Endothelial cell of umbilical vein (primary cell): ENCODE results near the gene ITGA11. TPM values are rescaled to one million over a fixed set of nuclear protein-coding genes. Genes with fewer than 3 reads are reported as not detected.

Experiments used
- BruUV-seq: library from RNA; stranded (reverse); fragments of 400-500 nt; replicated peaks from 2 replicates; lab custom pipeline; 2021; lab: Mats Ljungman, UMichigan
- CTCF ChIA-PET: fragments of 300-600, 350-600 bp; sonication (Branson Sonifier 250); formaldehyde crosslinking; loops from one replicate; lab custom pipeline; 2021; ENCODE audit warnings: antibody characterized with exemption, inconsistent platforms; lab: Charles Lee
- POLR2A ChIA-PET: fragments of 300-600, 350-600 bp; sonication (Branson Sonifier 250); formaldehyde crosslinking; loops from one replicate; lab custom pipeline; 2021; ENCODE audit warnings: antibody characterized with exemption, inconsistent platforms; lab: Charles Lee
- DNase-seq: peaks from one replicate; pipeline ENCODE4 v3.0.0-alpha.2; 2011; ENCODE audit warnings: low read depth, low spot score
- FAIRE-seq: peaks from 2 replicates; lab custom pipeline; 2011; peaks lifted over from hg19 to GRCh38; lab: Jason Lieb, UNC
- H2AFZ ChIP-seq: 2 replicates; pipeline ENCODE4 v1.6.0; 2012; ENCODE audit warnings: low read depth, low read length, control low read depth, inconsistent platforms
- H3K27ac ChIP-seq: 2 replicates; pipeline ENCODE4 v1.5.1; 2011; ENCODE audit warnings: low read depth, mild to moderate bottlenecking, control low read depth, low read length, moderate library complexity; ENCODE audit not compliant: insufficient read depth
- H3K27me3 ChIP-seq, 2 experiments: 2 replicates each; pipeline versions ENCODE4 v1.6.0 to v1.6.1; 2011; ENCODE audit warnings: low read length in 2 of 2, mixed read lengths in 1 of 2; ENCODE audit not compliant: control insufficient read depth in 2 of 2, insufficient read depth in 2 of 2
- H3K36me3 ChIP-seq, 2 experiments: 2 replicates in 1 of 2; 3 replicates in 1 of 2; pipeline ENCODE4 v1.5.1; 2011; ENCODE audit warnings: low read length in 2 of 2, mild to moderate bottlenecking in 1 of 2, moderate library complexity in 1 of 2; ENCODE audit not compliant: control insufficient read depth in 2 of 2, insufficient read depth in 2 of 2; ENCODE audit errors: extremely low read depth in 1 of 2
- H3K4me1 ChIP-seq: 3 replicates; pipeline ENCODE4 v1.5.1; 2011; ENCODE audit warnings: mild to moderate bottlenecking, low read length; ENCODE audit not compliant: control insufficient read depth, insufficient read depth; ENCODE audit errors: extremely low read depth
- H3K4me2 ChIP-seq: 2 replicates; pipeline ENCODE4 v1.6.1; 2011; ENCODE audit warnings: low read length, control low read depth, mixed read lengths; ENCODE audit not compliant: insufficient read depth
- H3K4me3 ChIP-seq, 3 experiments: fragments of 200-600 bp in 1 of 3; sonication (generic), shearing (Covaris generic) in 1 of 3; replicated peaks in 1 of 3; 2 replicates each; pipeline ENCODE4 v1.5.1; 2011 to 2016; ENCODE audit warnings: control low read depth in 3 of 3, low read length in 3 of 3, mild to moderate bottlenecking in 2 of 3, inconsistent platforms in 1 of 3, low read depth in 1 of 3, moderate library complexity in 1 of 3; ENCODE audit not compliant: insufficient read depth in 1 of 3
- H3K79me2 ChIP-seq: 2 replicates; pipeline ENCODE4 v1.6.0; 2012; ENCODE audit warnings: low read length, inconsistent platforms; ENCODE audit not compliant: control insufficient read depth, insufficient read depth
- H3K9ac ChIP-seq: replicated peaks from 2 replicates; pipeline ENCODE3; 2011; ENCODE audit warnings: low read length, control low read depth; ENCODE audit not compliant: insufficient read depth; ENCODE audit errors: extremely low read depth
- H3K9me1 ChIP-seq: replicated peaks from 3 replicates; pipeline ENCODE4 v1.6.0; 2011; ENCODE audit warnings: mild to moderate bottlenecking, low read length; ENCODE audit not compliant: control insufficient read depth, insufficient read depth; ENCODE audit errors: extremely low read depth
- H3K9me3 ChIP-seq: replicated peaks from 2 replicates; pipeline ENCODE4 v1.5.1; 2012; ENCODE audit warnings: low read length, inconsistent platforms; ENCODE audit not compliant: control insufficient read depth, insufficient read depth
- H4K20me1 ChIP-seq: replicated peaks from 2 replicates; pipeline ENCODE3; 2011; ENCODE audit warnings: mild to moderate bottlenecking, low read length; ENCODE audit not compliant: control insufficient read depth, insufficient read depth; ENCODE audit errors: extremely low read depth
- EZH2 ChIP-seq: IDR thresholded peaks from 2 replicates; pipeline ENCODE4 v1.6.1; 2012; ENCODE audit warnings: borderline replicate concordance, low read depth, mild to moderate bottlenecking, moderate library complexity, low read length, inconsistent platforms; ENCODE audit not compliant: severe bottlenecking
- FOS ChIP-seq: IDR thresholded peaks from 2 replicates; pipeline ENCODE4 v1.6.1; 2011; ENCODE audit warnings: mild to moderate bottlenecking, low read length, moderate library complexity, borderline replicate concordance; ENCODE audit not compliant: insufficient read depth
- GATA2 ChIP-seq: IDR thresholded peaks from 2 replicates; pipeline ENCODE4 v1.7.0; 2011; ENCODE audit warnings: low read depth, mild to moderate bottlenecking, moderate library complexity, mixed read lengths, low read length; ENCODE audit not compliant: insufficient read length, insufficient read depth
- JUN ChIP-seq: IDR thresholded peaks from 2 replicates; pipeline ENCODE4 v1.6.1; 2011; ENCODE audit warnings: borderline replicate concordance, low read depth; ENCODE audit not compliant: insufficient read length, insufficient read depth
- MAX ChIP-seq: IDR thresholded peaks from 2 replicates; pipeline ENCODE4 v1.6.1; 2011; ENCODE audit not compliant: insufficient read depth, insufficient read length
- MYC ChIP-seq: IDR thresholded peaks from one replicate; pipeline ENCODE4 v1.6.1; 2011; ENCODE audit warnings: mild to moderate bottlenecking, low read depth, low read length
- POLR2A ChIP-seq: IDR thresholded peaks from 2 replicates; pipeline ENCODE4 v1.6.1; 2012; ENCODE audit warnings: low read depth, mild to moderate bottlenecking, control low read depth, low read length
- POLR2AphosphoS5 ChIP-seq: IDR thresholded peaks from 2 replicates; pipeline ENCODE4 v1.6.1; 2012; ENCODE audit warnings: low read depth, mild to moderate bottlenecking, control low read depth, low read length, moderate library complexity; ENCODE audit not compliant: insufficient read depth
- dilution Hi-C: fragments of 300-500 bp; cut with MboI; formaldehyde crosslinking; loops from one replicate; pipeline ENCODE4 v1.15.0; 2019; ENCODE audit warnings: low sequenced_read_pairs; ENCODE audit not compliant: extremely low pct_ligation_motif_present
- intact Hi-C: fragments of 100-400 bp; cut with micrococcal nuclease; formaldehyde crosslinking; loops from one replicate; pipeline ENCODE4 v1.10.0; 2022
- polyA plus RNA-seq, 4 experiments: library from polyadenylated mRNA; depleted of rRNA in 3 of 4; stranded (reverse) in 3 of 4; unstranded in 1 of 4; fragments of >200 nt; gene quantifications; 2 replicates each; pipeline versions ENCODE4 v1.2.1 to v1.2.3, GENCODE V29; 2011 to 2012; ENCODE audit warnings: missing spikeins in 1 of 4
- total RNA-seq: library from RNA; stranded (reverse); gene quantifications from 2 replicates; pipeline ENCODE4 v1.2.3, GENCODE V29; 2021
- TF ChIP-seq, protein P1 (sequence below), 2 donors: IDR thresholded peaks; 1 replicate in 1 of 2; 2 replicates in 1 of 2; pipeline ENCODE4 v1.5.1; 2011; ENCODE audit warnings: low read length in 2 of 2, mild to moderate bottlenecking in 2 of 2, moderate library complexity in 2 of 2, control low read depth in 1 of 2, inconsistent platforms in 1 of 2, low read depth in 1 of 2; ENCODE audit not compliant: insufficient read depth in 1 of 2; ENCODE audit errors: extremely low read depth in 1 of 2

ITGA11 gene
- total and polyA plus RNA-seq, 2 donors (not counting 3 experiments of a cell fraction or from before 2014, with no cell fraction given) = 0.18 to 1.0 TPM

- Histone ChIP-seq H3K9me1 (no peaks in the 10 kb centered on the region), H3K27me3 (peaks cover 0 to 1% of the 10 kb centered on the region in 2 experiments), H3K36me3 (no peaks in the 10 kb centered on the region), H3K9me3 (no peaks in the 10 kb centered on the region), H4K20me1 (no peaks in the 10 kb centered on the region), H3K4me1 (no peaks in the 10 kb centered on the region), H3K9ac (no peak overlapping the region), H3K4me3 (no peak overlapping the region), H3K79me2 (no peaks in the 10 kb centered on the region), H3K4me2 (no peak overlapping the region), H3K27ac (no peak overlapping the region), H2AFZ (no peak overlapping the region)
- intact Hi-C loops = no loop called here
- BruUV-seq = no TSS peak
- no peak for FAIRE-seq
- DNase-seq = no peak
- dilution Hi-C loops = no loop called here
- ChIA-PET CTCF (no interaction called here), POLR2A (no interaction called here)
- TF ChIP-seq JUN = no peak
- no peak for TF ChIP-seq FOS
- TF ChIP-seq GATA2 = no peak
- TF ChIP-seq EZH2 = no peak
- TF ChIP-seq MYC = no peak
- TF ChIP-seq, protein P1, sequence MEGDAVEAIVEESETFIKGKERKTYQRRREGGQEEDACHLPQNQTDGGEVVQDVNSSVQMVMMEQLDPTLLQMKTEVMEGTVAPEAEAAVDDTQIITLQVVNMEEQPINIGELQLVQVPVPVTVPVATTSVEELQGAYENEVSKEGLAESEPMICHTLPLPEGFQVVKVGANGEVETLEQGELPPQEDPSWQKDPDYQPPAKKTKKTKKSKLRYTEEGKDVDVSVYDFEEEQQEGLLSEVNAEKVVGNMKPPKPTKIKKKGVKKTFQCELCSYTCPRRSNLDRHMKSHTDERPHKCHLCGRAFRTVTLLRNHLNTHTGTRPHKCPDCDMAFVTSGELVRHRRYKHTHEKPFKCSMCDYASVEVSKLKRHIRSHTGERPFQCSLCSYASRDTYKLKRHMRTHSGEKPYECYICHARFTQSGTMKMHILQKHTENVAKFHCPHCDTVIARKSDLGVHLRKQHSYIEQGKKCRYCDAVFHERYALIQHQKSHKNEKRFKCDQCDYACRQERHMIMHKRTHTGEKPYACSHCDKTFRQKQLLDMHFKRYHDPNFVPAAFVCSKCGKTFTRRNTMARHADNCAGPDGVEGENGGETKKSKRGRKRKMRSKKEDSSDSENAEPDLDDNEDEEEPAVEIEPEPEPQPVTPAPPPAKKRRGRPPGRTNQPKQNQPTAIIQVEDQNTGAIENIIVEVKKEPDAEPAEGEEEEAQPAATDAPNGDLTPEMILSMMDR (IDR thresholded peaks at IDR 0.05; ENCODE audit: extremely low read depth in 1 of 2, insufficient read depth in 1 of 2, low read depth in 1 of 2, low read length in 2 of 2) = no peak
- no peak for TF ChIP-seq POLR2AphosphoS5
- TF ChIP-seq MAX = no peak
- TF ChIP-seq POLR2A = no peak
These were observed 16.9 kb downstream of the ITGA11 start for GRCh38 chr15:68415061-68415460.
